ENCODE measurements around the gene SFMBT2.

SFMBT2 gene

DNA sequence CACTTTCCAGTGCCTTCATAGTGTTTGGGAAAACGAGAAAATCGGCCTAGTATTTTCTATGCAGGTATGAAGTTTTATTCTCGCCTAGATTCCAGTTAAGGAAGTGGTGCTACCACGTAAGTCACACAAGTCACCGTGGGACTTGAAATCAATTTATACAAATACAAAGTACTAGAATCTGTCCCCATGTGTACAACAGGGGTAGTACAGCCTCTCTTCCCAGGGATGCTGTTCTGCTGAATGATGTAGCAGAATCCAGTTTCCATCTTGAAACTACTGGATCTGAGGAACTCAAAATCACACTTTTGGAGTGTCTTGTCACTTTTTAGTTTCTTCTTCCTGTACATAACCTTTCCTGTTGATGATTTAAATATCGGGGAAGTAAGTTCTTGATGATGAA lies 129.4 kb downstream of the SFMBT2 start:
- no peak for DNase-seq
- intact Hi-C loops (cut with DNase I) = no loop called here

DNA sequence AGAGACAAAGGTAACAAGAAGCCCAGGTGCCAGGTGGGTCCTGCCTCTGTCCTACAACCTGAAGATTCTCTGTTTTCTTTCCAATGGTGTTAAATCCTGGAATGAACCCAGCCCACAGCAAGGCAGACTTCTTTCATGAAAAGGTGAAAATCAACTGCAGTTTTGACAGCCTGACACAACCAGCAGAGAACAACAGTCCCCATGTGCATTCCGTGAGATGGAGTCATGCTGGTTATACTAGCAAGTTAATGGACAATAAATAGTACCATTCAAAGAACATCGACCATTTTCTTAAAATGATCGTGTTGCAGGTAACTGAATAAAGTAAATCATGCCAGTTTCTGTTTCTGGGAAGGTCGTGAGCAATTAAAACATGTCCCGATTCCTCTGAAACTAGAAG lies 131.5 kb downstream of the SFMBT2 start:
- intact Hi-C loops (cut with DNase I) = no loop called here
- no peak for DNase-seq

DNA sequence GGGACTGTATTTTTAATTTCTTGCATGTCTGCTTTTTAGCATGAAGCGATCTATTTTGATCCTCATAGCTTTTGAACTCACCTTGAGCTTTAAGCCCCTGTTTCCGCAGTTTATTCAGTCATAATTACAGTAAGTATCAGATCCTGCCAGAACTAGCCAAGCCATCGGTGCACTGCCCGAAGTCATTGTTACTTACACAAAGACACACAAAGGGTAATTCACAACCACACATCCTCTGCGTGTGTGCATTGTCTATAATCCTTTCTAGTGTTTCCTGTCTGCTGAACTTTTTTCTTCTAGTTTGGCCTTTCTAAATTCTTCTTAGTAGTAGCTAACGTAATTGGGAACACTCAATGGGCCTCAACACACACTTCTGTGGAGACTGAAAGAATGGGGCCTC lies 133.0 kb downstream of the SFMBT2 start:
- DNase-seq = no peak

DNA sequence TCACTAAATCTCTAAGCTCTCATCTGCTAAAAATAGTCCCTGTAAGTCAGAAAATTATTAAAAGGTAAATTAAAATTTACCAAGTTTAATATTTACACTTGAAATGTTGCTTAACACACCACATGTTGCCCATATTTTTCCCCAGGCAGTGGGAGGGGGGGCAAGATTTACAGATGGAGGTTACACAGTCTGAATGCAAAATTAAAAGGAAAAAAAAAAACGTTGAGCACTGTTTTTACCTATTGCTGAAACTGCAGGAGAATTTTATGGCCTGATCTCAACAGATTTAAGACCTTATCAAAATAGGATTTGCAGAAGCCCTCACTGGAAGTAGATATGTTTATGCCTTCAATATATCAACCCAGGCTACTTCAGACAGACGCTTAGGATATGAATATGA lies 133.4 kb downstream of the SFMBT2 start:
- DNase-seq = no peak
- intact Hi-C loops (cut with DNase I) = no loop called here

More for the DNA sequence above, 133.0 kb downstream of the SFMBT2 start:
- intact Hi-C loops (cut with DNase I) = no loop called here

DNA sequence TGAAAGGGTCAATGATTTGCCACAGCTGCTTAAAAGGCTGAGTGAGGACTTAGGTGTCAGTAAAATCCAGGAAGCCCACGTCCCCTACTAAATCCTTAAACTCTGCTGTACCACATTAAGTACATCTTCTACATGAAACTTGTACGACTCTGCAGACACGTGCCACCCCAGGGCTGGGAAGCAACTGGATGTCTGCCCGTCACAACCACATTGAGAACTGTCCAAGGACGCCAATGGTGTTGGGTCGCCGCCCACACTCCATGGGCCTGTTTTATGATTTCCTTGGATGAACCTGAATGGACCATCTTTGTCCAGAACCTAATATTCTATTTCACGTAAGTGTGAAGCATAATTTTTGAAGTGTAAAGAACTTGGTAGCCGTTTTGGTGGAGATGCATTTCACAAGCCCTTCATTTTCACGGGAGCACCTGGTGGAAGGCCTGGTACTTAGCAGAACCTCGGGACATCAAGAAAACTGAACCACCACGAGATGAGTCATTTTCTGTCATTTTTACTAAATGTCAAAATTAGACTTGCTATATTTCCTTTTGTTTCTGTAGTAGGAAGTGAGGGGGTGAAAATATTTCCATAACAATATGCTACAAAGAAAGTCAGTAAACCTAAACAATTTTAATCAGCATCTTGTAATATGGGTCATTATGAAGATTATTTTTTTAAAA lies 134.9 kb downstream of the SFMBT2 start:
- DNase-seq = no peak
- intact Hi-C loops (cut with DNase I) = no loop called here

DNA sequence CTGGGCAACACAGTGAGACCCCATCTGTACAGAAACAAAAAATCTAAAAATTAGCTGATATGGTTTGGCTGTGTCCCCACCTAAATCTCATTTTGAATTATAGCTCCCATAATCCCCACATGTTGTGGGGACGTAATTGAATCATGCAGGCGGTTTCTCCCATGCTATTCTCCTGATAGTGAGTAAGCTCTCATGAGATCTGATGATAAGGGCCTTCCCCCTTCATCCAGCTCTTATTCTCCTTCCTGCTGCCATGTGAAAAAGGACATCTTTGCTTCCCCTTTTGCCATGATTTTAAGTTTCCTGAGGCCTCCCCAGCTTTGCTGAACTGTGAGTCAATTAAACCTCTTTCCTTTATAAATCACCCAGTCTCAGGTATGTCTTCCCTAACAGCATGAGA lies 136.5 kb downstream of the SFMBT2 start:
- intact Hi-C loops (cut with DNase I) = no loop called here
- no peak for DNase-seq

DNA sequence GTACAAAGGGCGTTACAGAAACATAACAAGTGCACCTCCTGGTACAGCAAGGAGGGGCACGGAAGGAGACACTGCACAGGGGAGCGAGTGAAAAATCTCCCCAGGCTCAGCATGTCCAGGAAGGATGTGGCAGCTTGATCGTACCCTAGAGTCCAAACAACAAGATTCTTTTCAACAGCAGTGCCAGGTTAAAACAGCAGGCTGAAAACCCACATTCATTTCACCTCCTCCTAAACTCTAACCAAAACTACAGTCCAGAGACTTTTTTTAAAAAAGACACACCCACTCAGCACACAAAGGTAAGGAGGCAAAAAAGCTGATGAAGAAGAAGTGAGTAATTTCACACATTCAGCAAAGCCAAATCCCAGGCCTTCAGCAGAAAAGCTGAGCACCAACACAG lies 138.8 kb downstream of the SFMBT2 start:
- DNase-seq = no peak
- intact Hi-C loops (cut with DNase I) = no loop called here

DNA sequence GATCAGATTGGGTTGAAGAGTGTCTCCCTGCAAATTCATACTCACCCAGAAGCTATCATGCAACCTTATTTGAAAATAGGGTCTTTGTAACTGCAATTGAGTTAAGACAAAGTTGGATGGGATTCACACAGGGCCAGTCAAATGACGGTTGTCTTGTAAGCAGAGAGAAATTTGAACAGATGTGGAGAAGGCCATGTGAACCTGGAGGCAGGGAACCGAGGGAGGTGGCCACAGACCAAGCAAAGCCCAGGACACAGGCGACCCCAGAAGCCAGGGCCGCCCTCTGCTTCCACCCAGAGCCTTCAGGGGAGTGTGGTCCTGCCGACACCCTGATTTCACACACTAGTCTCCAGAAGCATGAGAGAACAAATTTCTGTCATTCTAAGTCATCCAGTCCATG lies 140.8 kb downstream of the SFMBT2 start:
- no peak for DNase-seq
- intact Hi-C loops (cut with DNase I) = no loop called here

DNA sequence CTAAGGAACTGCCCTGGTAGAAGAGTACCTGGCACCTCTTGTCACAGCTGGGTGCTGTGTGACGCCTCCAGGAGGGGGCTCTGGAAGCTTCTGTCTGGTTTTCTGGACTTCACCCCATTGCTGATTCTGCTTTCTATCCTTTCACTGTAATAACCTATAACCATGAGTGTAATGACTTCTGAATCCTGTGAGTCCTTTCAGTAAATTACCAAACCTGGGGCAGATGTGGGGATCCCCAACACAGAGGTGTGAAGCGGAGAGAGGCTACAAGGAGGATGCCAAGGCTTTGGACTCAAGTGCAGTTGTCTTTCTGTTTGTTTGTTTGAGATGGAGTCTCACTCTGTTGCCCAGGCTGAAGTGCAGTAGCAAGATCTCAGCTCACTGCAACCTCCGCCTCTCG lies 143.7 kb downstream of the SFMBT2 start:
- intact Hi-C loops (cut with DNase I) = no loop called here

DNA sequence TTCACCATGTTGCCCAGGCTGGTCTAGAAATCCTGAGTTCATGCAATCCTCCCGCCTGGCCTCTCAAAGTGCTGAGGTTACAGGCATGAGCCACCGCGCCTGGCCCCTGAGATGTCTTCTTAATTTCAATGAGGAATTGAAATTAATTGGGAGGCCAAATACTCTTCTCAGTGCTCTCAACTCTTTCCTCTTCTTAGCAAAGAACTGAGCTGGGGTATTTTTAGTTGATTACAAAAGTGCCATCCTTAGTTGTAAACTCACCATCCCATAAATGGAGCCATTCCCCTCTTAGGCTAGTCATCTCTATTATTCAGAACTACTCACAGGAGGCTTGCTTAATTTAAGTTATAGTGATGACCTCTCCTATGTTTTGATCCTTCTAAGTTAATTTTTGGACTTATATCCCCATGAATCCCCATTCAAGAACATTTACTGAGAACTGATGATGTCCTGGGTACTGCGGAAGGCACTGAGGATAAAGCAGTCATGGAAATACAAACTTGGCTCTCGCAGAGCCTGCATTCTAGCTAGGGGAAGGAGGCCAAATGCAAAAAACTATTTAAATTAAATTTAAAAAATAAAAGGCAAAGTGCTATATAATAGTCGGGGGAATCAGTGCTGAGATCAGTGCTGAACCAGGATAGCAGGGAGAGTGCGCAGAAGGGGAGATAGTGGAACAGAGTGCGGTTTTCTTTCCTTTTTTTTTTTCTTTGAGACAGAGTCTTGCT lies 145.3 kb downstream of the SFMBT2 start:
- DNase-seq = no peak
- intact Hi-C loops (cut with DNase I) = no loop called here

More for the DNA sequence above, 143.7 kb downstream of the SFMBT2 start:
- DNase-seq = no peak

DNA sequence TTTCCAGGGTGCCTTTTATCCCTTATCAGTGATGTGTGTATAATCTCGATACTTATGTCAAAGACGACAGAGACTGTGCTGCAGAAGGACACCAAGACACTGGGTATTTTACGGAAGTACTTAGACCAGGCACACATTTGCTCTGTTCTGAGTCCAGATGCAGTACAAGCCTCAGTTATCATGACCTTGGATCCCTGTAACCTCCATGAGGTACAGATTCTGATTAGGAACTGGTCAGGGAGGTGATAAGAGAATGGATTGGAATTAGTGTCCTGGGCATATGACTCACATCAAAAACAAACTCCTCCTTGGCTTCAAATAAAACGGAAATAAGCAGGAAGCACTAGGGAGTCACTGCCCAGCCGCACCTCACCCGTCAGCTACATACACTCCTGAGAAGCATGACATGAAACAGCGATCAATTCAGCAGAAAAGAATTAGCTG lies 146.5 kb downstream of the SFMBT2 start:
- intact Hi-C loops (cut with DNase I) = no loop called here

DNA sequence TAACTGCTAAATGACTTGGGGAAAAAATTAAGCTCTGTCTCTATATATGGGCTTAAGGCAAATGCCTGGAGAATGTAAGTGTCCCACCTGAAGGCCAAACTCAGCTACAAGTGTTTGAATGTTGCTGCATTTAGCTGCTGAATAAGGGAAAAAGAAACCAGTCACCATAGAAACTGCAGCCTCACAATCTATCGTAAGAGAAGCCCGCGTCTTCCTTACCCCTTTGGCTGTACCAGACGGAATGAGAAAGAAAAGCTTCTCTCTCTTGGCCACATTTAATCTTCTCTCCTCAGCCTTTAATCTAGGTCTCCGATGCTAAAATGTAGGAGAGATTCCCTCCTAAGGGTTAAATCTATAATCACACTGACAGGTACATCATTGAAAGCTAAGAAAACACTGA lies 147.2 kb downstream of the SFMBT2 start:
- no peak for DNase-seq
- intact Hi-C loops (cut with DNase I) = no loop called here

More for the DNA sequence above, 146.5 kb downstream of the SFMBT2 start:
- no peak for DNase-seq

DNA sequence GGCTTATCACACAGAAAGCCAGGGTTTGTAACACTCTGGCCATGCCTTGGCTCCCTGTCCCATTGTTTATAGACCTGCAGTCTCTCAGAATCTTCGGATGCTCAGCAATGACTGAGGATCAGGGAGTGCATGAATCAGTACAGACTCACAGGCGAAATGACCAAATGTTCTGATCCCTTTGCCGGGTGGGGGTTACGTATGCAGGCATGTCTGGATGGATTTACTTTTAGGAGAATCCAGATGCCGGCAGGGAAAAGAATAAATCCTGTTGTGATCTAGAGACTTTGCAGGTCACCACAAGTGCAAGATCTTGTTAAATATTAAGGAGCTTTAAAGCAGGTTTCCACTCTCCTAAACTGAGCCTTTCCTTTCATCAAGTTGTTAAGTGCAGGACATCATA lies 149.5 kb downstream of the SFMBT2 start:
- intact Hi-C loops (cut with DNase I) = loop anchor here (2.0 kb wide), 2 partner anchors 147 to 341 kb away; no protein-coding TSS in a partner anchor
- no peak for DNase-seq

DNA sequence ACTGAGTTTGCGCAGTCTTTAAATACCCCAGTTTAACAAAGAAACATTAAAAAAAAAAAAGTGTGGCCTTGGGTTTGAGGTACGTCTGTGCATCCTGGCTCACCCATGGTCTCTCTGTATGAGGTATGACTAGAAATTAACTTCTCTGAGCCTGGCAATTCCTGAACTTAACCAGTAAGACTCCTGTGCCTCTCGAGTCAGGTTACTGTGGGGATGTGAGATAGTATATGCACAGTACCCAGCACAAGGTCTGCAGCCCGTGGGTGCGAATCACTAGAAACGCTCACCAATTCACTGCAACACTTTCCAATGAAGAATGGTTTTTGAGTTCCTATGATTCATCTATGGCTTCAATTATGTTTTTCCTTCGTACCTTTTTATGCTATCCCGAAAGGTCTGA lies 149.9 kb downstream of the SFMBT2 start:
- DNase-seq = no peak
- intact Hi-C loops (cut with DNase I) = loop anchor here (2.0 kb wide), 2 partner anchors 148 to 340 kb away; no protein-coding TSS in a partner anchor

DNA sequence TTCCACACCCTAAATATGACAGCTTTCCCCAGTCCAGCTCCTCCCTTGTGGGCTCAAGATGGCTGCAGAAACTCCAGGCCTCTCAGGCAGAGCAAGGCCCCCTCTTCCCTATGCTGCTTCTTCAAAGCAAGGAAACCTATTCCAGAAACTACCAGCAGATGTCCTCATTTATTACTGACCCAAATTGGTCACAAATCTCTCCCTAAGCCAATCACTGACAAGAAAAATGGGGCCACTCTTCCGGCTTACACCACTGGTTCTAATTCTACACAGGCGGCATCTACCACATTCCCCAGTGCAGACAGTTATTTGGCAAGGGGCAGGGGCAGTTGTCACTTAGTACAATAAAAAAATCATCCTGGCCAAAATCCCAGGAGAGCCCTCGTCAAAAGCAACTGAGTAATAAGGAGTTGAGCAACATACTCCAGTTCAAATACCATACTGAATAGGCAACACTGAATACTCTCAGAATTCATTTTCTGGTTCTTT lies 150.4 kb downstream of the SFMBT2 start:
- DNase-seq = peak in 2 of 10 donors; percentile 24 to 25

DNA sequence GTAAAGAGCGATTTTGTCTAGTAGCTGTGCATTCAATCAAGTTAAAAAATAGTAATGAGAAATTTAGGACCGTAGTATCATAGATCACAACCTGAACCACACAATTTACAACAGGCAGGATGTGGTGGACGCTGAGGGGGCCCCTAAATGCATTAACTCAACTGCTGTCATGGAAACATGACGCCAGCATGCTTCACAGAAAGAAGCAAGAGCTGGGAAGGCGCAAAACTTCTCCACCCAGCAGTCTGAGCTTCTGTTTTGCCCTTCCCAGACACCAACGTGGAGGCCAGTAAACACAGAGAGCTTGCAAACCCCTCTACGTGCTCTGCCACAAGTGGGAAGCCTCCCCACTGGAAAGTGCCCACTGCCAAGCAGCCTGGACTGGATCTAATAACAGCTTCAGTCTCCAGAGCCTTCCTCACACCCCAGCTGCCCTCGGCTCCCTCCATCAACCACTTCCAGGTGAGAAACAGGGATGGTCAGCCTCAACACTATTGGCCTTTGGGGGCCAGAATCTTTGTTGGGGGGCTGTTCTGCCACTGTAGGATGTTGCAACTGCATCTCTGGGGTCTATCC lies 151.8 kb downstream of the SFMBT2 start:
- intact Hi-C loops (cut with DNase I) = no loop called here
- DNase-seq = no peak

More for the DNA sequence above, 150.4 kb downstream of the SFMBT2 start:
- intact Hi-C loops (cut with DNase I) = loop anchor here (2.0 kb wide), 2 partner anchors 148 to 340 kb away; no protein-coding TSS in a partner anchor

DNA sequence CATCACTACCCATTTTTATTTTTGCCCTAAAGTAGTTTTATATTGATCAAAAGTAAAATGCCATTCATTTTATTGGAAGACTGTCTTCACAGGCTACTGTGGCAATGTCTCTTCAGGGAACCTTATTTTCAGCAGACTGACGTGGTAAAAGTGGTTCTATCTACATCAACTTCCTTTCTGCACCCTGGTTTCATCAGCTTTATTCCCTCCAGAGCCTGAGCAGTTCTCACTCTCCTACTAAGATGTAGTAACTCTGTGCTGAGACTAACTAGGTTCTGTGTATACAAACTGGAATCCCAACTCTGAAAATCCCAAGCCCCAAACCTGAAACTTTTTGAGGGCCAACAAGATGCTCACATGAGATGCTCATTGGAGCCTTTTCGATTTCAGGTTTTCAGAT lies 155.3 kb downstream of the SFMBT2 start:
- no peak for DNase-seq
- intact Hi-C loops (cut with DNase I) = no loop called here

DNA sequence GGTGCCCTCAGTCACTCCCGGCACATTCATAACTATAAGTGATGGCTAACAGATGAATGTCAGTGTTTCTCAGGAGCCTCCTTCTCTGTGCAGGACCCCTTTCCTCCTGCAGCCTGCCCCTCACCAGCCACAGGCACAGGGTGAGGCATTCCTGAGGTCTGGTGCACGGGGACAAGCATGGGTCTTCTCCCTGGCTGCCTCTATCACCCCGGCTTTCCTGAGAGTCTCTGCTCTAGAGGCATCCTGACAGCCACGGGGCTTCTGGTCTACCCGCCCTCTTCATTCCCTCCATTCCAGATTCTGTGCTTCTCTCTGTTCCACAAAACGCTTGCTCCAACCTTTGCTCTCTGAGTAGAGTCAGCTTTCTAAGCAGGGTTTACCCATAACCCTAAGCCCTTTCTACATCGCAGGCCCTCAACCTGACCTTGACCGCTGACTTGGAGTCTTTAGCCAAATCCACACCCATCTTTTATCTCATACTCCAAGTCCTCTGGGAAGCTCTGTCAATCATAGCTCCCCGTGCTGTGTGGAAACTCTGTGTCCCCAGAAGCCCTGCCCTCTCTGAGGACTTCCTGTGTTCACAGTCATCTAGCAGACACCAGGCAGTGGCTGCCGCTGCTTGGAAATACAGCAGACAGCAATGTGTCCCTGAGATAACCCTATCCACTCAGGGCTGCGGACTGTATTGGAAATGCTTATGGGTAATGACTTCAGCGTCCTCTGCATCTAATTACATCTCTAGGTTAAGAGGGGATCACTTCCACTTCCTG lies 159.0 kb downstream of the SFMBT2 start:
- intact Hi-C loops (cut with DNase I) = no loop called here
- no peak for DNase-seq

DNA sequence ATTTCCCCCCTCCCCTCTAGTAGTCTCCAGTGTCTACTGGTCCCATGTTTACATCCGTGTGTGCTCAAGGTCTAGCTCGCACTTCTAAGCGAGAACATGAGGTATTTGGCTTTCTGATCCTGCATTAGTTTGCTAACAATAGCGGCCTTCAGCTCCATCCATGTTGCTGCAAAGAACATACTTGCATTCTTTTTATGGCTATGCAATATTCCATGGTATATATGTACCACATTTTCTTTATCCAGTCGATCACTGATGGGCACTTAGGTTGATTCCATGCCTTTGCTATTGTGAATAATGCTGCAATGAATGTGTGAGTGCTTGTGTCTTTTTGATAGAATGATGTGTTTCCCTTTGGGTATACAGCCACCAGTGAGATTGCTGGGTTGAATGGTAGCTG lies 160.6 kb downstream of the SFMBT2 start:
- intact Hi-C loops (cut with DNase I) = no loop called here
- no peak for DNase-seq

DNA sequence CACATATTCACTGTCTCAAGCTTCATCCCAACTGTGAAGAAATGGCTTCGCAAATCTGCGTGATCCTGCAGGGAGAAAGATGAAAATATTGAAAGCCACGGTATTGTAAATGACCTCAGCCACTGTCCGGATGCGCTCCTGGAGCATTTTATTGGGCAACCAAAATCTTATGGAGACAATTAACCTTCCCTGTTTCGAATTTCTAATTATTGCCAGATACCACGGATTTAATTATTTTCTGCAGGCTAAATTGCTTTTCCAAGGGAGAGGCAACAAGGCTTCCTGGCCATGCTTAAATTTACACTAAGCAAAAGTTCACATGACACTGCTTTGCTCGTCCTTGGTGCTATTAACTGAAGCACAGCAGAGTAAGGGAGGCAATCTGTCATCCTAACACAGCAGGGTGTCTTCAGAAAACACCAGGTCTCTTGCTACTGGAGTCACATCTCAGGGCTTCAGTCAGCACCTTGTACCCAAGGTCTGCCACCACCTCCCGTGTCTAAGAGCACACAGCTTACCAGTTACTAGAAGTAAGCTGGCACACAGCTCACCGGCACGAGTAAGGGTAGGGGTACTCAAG lies 162.2 kb downstream of the SFMBT2 start:
- DNase-seq = no peak
- intact Hi-C loops (cut with DNase I) = no loop called here
